WTC11 (cell line): ENCODE measurements around the gene SULT2B1.

Source experiments
- CREB1 ChIP-seq: sonication (generic); formaldehyde crosslinking; IDR thresholded peaks from 2 replicates; pipeline ENCODE4 v1.8.0; 2023; ENCODE audit warnings: mild to moderate bottlenecking, missing genetic modification reagents
- CREM ChIP-seq: sonication (generic); formaldehyde crosslinking; IDR thresholded peaks from 2 replicates; pipeline ENCODE4 v1.8.1; 2022; ENCODE audit warnings: mild to moderate bottlenecking, missing genetic modification reagents, moderate library complexity
- NR2C2 ChIP-seq: sonication (generic); formaldehyde crosslinking; IDR thresholded peaks from 2 replicates; pipeline ENCODE4 v1.8.0; 2022; ENCODE audit warnings: mild to moderate bottlenecking, missing genetic modification reagents
- SP1 ChIP-seq: sonication (generic); formaldehyde crosslinking; conservative IDR thresholded peaks from 2 replicates; pipeline ENCODE4 v1.8.1; 2022; ENCODE audit warnings: missing genetic modification reagents
- ZNF396 ChIP-seq: fragments of 250-450 bp; sonication (Bioruptor Pico); IDR thresholded peaks from 2 replicates; pipeline ENCODE4 v1.8.0; 2021; ENCODE audit warnings: mild to moderate bottlenecking, moderate library complexity, borderline replicate concordance
- TF ChIP-seq, protein P1 (sequence below): fragments of 200-600 bp; IDR thresholded peaks from 2 replicates; pipeline ENCODE4 v1.8.0; 2022; ENCODE audit warnings: antibody characterized with exemption
- TF ChIP-seq, protein P2 (sequence below): sonication (generic); formaldehyde crosslinking; IDR thresholded peaks from 2 replicates; pipeline ENCODE4 v1.8.1; 2023; ENCODE audit warnings: mild to moderate bottlenecking, missing genetic modification reagents, moderate library complexity
- TF ChIP-seq, protein P3 (sequence below): sonication (generic); formaldehyde crosslinking; IDR thresholded peaks from 2 replicates; pipeline ENCODE4 v1.8.0; 2022; ENCODE audit warnings: mild to moderate bottlenecking, missing genetic modification reagents
- TF ChIP-seq, protein P4 (sequence below): sonication (generic); formaldehyde crosslinking; IDR thresholded peaks from 2 replicates; pipeline ENCODE4 v1.8.1; 2023; ENCODE audit warnings: mild to moderate bottlenecking, missing genetic modification reagents
- TF ChIP-seq, protein P5 (sequence below): sonication (generic); formaldehyde crosslinking; IDR thresholded peaks from 2 replicates; pipeline ENCODE4 v1.8.0; 2023; ENCODE audit warnings: missing genetic modification reagents, mild to moderate bottlenecking, borderline replicate concordance
- TF ChIP-seq, protein P6 (sequence below): fragments of 250-450 bp; sonication (Bioruptor Pico); IDR thresholded peaks from 2 replicates; pipeline ENCODE4 v2.1.2; 2022; ENCODE audit warnings: mild to moderate bottlenecking, moderate library complexity

DNA sequence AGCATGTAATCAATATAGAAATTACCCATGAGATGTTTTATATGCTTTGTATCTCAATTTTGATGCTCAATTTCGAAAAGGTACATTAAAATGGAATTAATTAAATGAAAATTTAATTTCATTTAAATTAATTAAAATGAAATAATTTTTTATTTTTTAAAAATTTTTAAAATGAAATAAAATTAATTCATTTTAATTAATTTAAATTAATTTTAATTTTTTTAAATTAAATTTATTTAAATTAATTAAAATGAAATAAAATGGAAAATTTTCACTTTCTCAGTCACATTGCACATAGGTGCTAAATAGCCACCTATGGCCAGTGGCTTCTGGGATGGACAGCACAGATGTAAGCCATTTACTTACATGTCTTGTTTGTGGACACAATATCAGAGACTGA, 4.2 kb upstream of the SULT2B1 start:
- TF ChIP-seq, protein P1, sequence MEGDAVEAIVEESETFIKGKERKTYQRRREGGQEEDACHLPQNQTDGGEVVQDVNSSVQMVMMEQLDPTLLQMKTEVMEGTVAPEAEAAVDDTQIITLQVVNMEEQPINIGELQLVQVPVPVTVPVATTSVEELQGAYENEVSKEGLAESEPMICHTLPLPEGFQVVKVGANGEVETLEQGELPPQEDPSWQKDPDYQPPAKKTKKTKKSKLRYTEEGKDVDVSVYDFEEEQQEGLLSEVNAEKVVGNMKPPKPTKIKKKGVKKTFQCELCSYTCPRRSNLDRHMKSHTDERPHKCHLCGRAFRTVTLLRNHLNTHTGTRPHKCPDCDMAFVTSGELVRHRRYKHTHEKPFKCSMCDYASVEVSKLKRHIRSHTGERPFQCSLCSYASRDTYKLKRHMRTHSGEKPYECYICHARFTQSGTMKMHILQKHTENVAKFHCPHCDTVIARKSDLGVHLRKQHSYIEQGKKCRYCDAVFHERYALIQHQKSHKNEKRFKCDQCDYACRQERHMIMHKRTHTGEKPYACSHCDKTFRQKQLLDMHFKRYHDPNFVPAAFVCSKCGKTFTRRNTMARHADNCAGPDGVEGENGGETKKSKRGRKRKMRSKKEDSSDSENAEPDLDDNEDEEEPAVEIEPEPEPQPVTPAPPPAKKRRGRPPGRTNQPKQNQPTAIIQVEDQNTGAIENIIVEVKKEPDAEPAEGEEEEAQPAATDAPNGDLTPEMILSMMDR, result no peak
- TF ChIP-seq, protein P2, sequence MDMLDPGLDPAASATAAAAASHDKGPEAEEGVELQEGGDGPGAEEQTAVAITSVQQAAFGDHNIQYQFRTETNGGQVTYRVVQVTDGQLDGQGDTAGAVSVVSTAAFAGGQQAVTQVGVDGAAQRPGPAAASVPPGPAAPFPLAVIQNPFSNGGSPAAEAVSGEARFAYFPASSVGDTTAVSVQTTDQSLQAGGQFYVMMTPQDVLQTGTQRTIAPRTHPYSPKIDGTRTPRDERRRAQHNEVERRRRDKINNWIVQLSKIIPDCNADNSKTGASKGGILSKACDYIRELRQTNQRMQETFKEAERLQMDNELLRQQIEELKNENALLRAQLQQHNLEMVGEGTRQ (CRISPR knock-in tag), result no peak
- TF ChIP-seq CREB1 (no peak), NR2C2 (CRISPR knock-in tag) (no peak), CREM (CRISPR knock-in tag) (no peak), SP1 (CRISPR knock-in tag) (no peak), ZNF396 (no peak)
- TF ChIP-seq, protein P3, sequence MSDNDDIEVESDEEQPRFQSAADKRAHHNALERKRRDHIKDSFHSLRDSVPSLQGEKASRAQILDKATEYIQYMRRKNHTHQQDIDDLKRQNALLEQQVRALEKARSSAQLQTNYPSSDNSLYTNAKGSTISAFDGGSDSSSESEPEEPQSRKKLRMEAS, result no peak
- TF ChIP-seq, protein P4, sequence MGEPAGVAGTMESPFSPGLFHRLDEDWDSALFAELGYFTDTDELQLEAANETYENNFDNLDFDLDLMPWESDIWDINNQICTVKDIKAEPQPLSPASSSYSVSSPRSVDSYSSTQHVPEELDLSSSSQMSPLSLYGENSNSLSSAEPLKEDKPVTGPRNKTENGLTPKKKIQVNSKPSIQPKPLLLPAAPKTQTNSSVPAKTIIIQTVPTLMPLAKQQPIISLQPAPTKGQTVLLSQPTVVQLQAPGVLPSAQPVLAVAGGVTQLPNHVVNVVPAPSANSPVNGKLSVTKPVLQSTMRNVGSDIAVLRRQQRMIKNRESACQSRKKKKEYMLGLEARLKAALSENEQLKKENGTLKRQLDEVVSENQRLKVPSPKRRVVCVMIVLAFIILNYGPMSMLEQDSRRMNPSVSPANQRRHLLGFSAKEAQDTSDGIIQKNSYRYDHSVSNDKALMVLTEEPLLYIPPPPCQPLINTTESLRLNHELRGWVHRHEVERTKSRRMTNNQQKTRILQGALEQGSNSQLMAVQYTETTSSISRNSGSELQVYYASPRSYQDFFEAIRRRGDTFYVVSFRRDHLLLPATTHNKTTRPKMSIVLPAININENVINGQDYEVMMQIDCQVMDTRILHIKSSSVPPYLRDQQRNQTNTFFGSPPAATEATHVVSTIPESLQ, result no peak
- TF ChIP-seq, protein P5, sequence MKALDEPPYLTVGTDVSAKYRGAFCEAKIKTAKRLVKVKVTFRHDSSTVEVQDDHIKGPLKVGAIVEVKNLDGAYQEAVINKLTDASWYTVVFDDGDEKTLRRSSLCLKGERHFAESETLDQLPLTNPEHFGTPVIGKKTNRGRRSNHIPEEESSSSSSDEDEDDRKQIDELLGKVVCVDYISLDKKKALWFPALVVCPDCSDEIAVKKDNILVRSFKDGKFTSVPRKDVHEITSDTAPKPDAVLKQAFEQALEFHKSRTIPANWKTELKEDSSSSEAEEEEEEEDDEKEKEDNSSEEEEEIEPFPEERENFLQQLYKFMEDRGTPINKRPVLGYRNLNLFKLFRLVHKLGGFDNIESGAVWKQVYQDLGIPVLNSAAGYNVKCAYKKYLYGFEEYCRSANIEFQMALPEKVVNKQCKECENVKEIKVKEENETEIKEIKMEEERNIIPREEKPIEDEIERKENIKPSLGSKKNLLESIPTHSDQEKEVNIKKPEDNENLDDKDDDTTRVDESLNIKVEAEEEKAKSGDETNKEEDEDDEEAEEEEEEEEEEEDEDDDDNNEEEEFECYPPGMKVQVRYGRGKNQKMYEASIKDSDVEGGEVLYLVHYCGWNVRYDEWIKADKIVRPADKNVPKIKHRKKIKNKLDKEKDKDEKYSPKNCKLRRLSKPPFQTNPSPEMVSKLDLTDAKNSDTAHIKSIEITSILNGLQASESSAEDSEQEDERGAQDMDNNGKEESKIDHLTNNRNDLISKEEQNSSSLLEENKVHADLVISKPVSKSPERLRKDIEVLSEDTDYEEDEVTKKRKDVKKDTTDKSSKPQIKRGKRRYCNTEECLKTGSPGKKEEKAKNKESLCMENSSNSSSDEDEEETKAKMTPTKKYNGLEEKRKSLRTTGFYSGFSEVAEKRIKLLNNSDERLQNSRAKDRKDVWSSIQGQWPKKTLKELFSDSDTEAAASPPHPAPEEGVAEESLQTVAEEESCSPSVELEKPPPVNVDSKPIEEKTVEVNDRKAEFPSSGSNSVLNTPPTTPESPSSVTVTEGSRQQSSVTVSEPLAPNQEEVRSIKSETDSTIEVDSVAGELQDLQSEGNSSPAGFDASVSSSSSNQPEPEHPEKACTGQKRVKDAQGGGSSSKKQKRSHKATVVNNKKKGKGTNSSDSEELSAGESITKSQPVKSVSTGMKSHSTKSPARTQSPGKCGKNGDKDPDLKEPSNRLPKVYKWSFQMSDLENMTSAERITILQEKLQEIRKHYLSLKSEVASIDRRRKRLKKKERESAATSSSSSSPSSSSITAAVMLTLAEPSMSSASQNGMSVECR (CRISPR knock-in tag), result no peak
- TF ChIP-seq, protein P6, sequence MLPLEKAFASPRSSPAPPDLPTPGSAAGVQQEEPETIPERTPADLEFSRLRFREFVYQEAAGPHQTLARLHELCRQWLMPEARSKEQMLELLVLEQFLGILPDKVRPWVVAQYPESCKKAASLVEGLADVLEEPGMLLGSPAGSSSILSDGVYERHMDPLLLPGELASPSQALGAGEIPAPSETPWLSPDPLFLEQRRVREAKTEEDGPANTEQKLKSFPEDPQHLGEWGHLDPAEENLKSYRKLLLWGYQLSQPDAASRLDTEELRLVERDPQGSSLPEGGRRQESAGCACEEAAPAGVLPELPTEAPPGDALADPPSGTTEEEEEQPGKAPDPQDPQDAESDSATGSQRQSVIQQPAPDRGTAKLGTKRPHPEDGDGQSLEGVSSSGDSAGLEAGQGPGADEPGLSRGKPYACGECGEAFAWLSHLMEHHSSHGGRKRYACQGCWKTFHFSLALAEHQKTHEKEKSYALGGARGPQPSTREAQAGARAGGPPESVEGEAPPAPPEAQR (CRISPR knock-in tag), result no peak
